Measurements from ENCODE around the gene GOLT1B.

GOLT1B gene

DNA sequence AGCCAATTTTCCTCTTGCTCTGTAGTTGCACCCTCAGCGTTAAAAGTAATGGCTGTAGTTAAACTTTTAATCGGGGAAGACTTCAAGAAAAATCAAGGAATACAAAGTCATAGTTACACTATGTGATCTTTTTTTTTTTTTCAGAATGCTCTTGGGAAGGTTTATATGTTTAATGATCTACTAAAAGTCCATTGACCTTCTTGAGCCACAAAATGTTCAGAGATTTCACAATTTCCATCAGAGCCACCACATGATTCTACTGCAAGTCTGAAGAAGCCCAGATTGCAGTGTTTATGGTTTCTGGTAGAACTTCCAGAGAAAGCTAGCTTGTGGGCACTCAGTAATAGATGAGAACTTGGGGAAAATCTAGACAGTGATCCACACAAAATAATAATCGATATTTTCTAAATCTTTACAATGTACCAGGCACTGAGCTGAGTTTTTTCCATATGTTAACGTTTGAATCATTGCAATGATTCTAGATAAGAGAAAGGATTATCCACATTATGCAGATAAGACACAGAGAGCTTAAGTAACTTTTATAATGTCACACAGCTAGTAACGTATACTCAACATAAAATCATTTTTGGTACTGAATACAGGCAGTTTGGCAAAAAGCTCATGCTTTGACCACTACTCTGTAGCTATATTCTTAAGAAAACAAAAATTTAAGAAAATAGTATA is 64.8 kb downstream of the GOLT1B start:
- no peak for DNase-seq (ENCODE audit: low read depth)

DNA sequence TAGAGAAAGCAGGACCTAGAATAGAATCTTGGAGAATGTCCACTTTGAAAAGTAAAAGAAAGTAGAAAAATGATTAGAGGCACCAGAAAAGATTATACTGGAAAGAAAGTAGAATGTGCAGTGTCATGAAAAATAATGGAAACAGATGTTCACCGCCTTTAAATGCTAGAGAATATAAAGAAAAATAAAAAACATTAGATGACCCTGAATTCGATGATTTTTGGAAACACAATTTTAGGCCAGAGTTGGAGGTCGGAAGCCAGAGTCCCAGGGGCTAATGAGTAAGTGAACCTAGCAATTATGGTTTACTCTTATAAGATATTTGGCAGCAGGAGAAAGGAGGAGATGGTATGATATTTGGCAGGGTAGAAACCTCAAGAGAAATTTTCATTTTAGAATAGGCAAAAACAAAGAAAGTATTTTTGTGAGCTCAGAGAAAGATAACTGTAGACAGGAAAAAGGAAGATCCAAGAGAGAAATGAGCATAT is 65.4 kb downstream of the GOLT1B start:
- DNase-seq (ENCODE audit: low read depth): no peak

All from activated T-cell treated with anti-CD3 and anti-CD28 coated beads for 24 hours (primary cell).